Measurements from ENCODE around the gene OTULINL. TPM values are rescaled to one million over a fixed set of nuclear protein-coding genes. Genes with fewer than 3 reads are reported as not detected.

OTULINL gene
- polyA plus RNA-seq, 3 donors, result 56.8 to 107 (median 92.9) TPM

DNA sequence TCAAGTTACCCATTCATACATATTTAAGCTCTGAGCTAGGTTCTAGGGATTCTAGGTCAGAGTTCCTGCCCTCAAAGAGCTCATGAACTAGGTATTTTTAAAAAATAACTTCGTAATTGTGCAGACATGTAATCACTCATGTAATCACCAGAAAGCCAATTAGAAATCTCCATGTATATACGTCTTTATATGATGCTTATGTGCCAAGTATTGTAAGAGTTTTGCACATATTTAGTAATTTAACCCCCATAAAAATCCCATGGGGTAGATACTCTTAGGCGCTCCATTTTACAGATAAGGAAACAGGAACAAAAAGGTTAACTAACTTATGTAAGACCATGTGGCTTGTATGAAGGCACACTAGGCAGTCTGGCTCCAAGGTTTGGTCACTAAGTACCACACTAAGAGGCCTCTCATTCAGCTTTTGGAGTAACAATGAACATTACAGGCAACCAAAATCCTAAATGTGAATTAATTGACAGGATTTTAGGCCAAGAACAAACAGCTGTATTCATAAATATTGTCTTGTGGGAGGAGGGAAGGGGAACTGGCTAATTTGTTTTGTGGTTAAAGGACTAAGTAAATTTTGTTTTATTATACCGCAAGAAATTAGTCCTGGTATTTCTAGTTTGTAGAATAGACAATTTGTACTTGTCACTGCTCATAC lies 1.7 kb upstream of the OTULINL start:
- Histone ChIP-seq H3K79me2 (ENCODE audit: insufficient read depth, low read length) (peaks cover 54% of the 10 kb centered on the region), H3K4me1 (ENCODE audit: control insufficient read depth in 1 of 2, insufficient read depth in 2 of 2, low read length in 2 of 2) (peaks cover 51 to 58% of the 10 kb centered on the region in 2 donors), H2AFZ (ENCODE audit: insufficient read depth, low read depth, low read length, poor library complexity, severe bottlenecking) (no peak overlapping the region), H3K4me3 (replicated peaks in 1 of 3; ENCODE audit: low read depth in 2 of 3, low read length in 3 of 3) (no peak overlapping the region), H3K9me3 (replicated peaks in 1 of 2; ENCODE audit: control insufficient read depth in 1 of 2, insufficient read depth in 1 of 2, low read length in 2 of 2) (no peaks in the 10 kb centered on the region), H3K27ac (ENCODE audit: low read depth in 1 of 2, low read length in 2 of 2) (no peak overlapping the region), H3K9ac (ENCODE audit: insufficient read depth, low read length, poor library complexity, severe bottlenecking) (no peak overlapping the region), H3K27me3 (ENCODE audit: control insufficient read depth in 2 of 2, insufficient read depth in 2 of 2, low read length in 2 of 2) (no peaks in the 10 kb centered on the region), H3K4me2 (replicated peaks; ENCODE audit: extremely low read depth, low read length, poor library complexity, severe bottlenecking) (no peak overlapping the region), H4K20me1 (ENCODE audit: insufficient read depth, low read length) (peaks cover 26% of the 10 kb centered on the region), H3K36me3 (replicated peaks in 1 of 2; ENCODE audit: control insufficient read depth in 1 of 2, insufficient read depth in 2 of 2, low read length in 2 of 2) (no peaks in the 10 kb centered on the region)
- no peak for TF ChIP-seq CTCF (IDR thresholded peaks at IDR 0.05)
- Mint-ChIP-seq H3K27ac (peak overlapping the region in 1 of 7 donors; percentile 5), H3K4me1 (peaks cover 51% of the 10 kb centered on the region), H3K27me3 (ENCODE audit: low read depth in 3 of 3) (peaks cover 0 to 3% (median under 1%) of the 10 kb centered on the region in 3 donors), H3K4me3 (no peak overlapping the region), H3K36me3 (peaks cover 0 to 3% of the 10 kb centered on the region in 2 donors), H3K9me3 (peaks cover 0 to 7% (median 5%) of the 10 kb centered on the region in 7 donors)
- no peak for DNase-seq
- no CpG with 5 or more reads among the region's 4 CpGs for WGBS (ENCODE audit: insufficient coverage)
- intact Hi-C loops (cut with micrococcal nuclease), result loop anchor here (5.0 to 10.0 kb wide), 4 partner anchors 33 to 118 kb away; partner anchors contain the start of gene OTULIN (in 2 of the 2)

- intact Hi-C loops (cut with micrococcal nuclease), result loop anchor here (5.0 to 10.0 kb wide), 4 partner anchors 33 to 118 kb away; partner anchors contain the start of gene OTULIN (in 2 of the 2)
- peaks cover 0 to 3% (median 0%) of the 10 kb centered on the region in 3 donors for H3K27me3 Mint-ChIP-seq (ENCODE audit: low read depth in 3 of 3)
- Histone ChIP-seq H2AFZ (ENCODE audit: insufficient read depth, low read depth, low read length, poor library complexity, severe bottlenecking) (peak overlapping the region; percentile 86), H3K27me3 (ENCODE audit: control insufficient read depth in 2 of 2, insufficient read depth in 2 of 2, low read length in 2 of 2) (no peaks in the 10 kb centered on the region), H3K4me1 (ENCODE audit: control insufficient read depth in 1 of 2, insufficient read depth in 2 of 2, low read length in 2 of 2) (peaks cover 51 to 58% of the 10 kb centered on the region in 2 donors), H3K27ac (ENCODE audit: low read depth in 1 of 2, low read length in 2 of 2) (peak overlapping the region in 1 of 2 donors; percentile 91), H3K9me3 (replicated peaks in 1 of 2; ENCODE audit: control insufficient read depth in 1 of 2, insufficient read depth in 1 of 2, low read length in 2 of 2) (no peaks in the 10 kb centered on the region), H3K4me2 (replicated peaks; ENCODE audit: extremely low read depth, low read length, poor library complexity, severe bottlenecking) (peak overlapping the region; percentile 82), H3K79me2 (ENCODE audit: insufficient read depth, low read length) (peaks cover 61% of the 10 kb centered on the region), H3K4me3 (replicated peaks in 1 of 3; ENCODE audit: low read depth in 2 of 3, low read length in 3 of 3) (peak overlapping the region in 1 of 3 experiments; percentile 91), H3K36me3 (replicated peaks in 1 of 2; ENCODE audit: control insufficient read depth in 1 of 2, insufficient read depth in 2 of 2, low read length in 2 of 2) (no peaks in the 10 kb centered on the region), H4K20me1 (ENCODE audit: insufficient read depth, low read length) (peaks cover 33% of the 10 kb centered on the region), H3K9ac (ENCODE audit: insufficient read depth, low read length, poor library complexity, severe bottlenecking) (no peak overlapping the region)
- TF ChIP-seq CTCF (IDR thresholded peaks at IDR 0.05), result no peak
- peaks cover 2 to 5% of the 10 kb centered on the region in 2 donors for H3K36me3 Mint-ChIP-seq
- DNase-seq, result no peak
- H3K4me1 Mint-ChIP-seq, result peaks cover 53% of the 10 kb centered on the region
- H3K4me3 Mint-ChIP-seq, result peak overlapping the region; percentile 80 to 82
- H3K9me3 Mint-ChIP-seq, result peaks cover 0 to 7% (median 5%) of the 10 kb centered on the region in 7 donors
- WGBS (ENCODE audit: insufficient coverage), result 80% methylated on average over 1 of the region's 6 CpGs
- H3K27ac Mint-ChIP-seq, result peak overlapping the region in 5 of 7 donors; percentile 42 to 84 (median 69)
These were observed 1.1 kb upstream of the OTULINL start for GRCh38 chr5:14580398-14581034.

Measured in CD14-positive monocyte (primary cell).